K562 (cell line): ENCODE data around the gene SLC35A4. TPM values are rescaled to one million over a fixed set of nuclear protein-coding genes. Genes with fewer than 3 reads are reported as not detected.

ENCODE experiments used
- BRD9 ChIP-seq: fragments of 450-650 bp; IDR thresholded peaks from 2 replicates; pipeline ENCODE4 v1.6.1; 2018; ENCODE audit warnings: low read depth; ENCODE audit not compliant: partially characterized antibody
- CBX1 ChIP-seq: sonication (generic); IDR thresholded peaks from 2 replicates; pipeline ENCODE4 v1.6.1; 2016; ENCODE audit warnings: antibody characterized with exemption, low read depth, mild to moderate bottlenecking
- CREB1 ChIP-seq, 2 experiments: sonication (generic) in 1 of 2; formaldehyde crosslinking in 1 of 2; IDR thresholded peaks; 2 replicates each; pipeline versions ENCODE4 v1.6.1 to v1.8.0; 2012 to 2022; ENCODE audit warnings: inconsistent platforms in 1 of 2, mild to moderate bottlenecking in 1 of 2, missing genetic modification reagents in 1 of 2, moderate library complexity in 1 of 2
- FOSL1 ChIP-seq: fragments of 200-800 bp; sonication (Bioruptor generic); conservative IDR thresholded peaks from 2 replicates; pipeline ENCODE4 v1.6.1; 2016; ENCODE audit warnings: missing genetic modification characterization, missing compliant biosample characterization
- FOXA1 ChIP-seq: fragments of 450-650 bp; IDR thresholded peaks from 2 replicates; pipeline ENCODE4 v1.6.1; 2016; ENCODE audit warnings: mild to moderate bottlenecking, borderline replicate concordance
- HNRNPK ChIP-seq: fragments of 200-400 bp; formaldehyde crosslinking; IDR thresholded peaks from one replicate; pipeline ENCODE4 v1.6.1; 2018; ENCODE audit warnings: mild to moderate bottlenecking, low read depth, low read length; ENCODE audit not compliant: poor library complexity, severe bottlenecking
- IFI16 ChIP-seq: fragments of 250-450 bp; sonication (Bioruptor Pico); IDR thresholded peaks from 2 replicates; pipeline ENCODE4 v2.1.2; 2022; ENCODE audit warnings: mild to moderate bottlenecking, inconsistent platforms
- NCOR1 ChIP-seq: fragments of 450-650 bp; IDR thresholded peaks from 2 replicates; pipeline ENCODE4 v1.6.1; 2016; ENCODE audit warnings: mild to moderate bottlenecking, moderate library complexity
- PCBP1 ChIP-seq: fragments of 200-400 bp; formaldehyde crosslinking; IDR thresholded peaks from 2 replicates; pipeline ENCODE4 v1.6.1; 2018; ENCODE audit warnings: mild to moderate bottlenecking, low read depth, low read length; ENCODE audit not compliant: poor library complexity, severe bottlenecking
- RBM34 ChIP-seq: fragments of 200-400 bp; formaldehyde crosslinking; IDR thresholded peaks from 2 replicates; pipeline ENCODE4 v1.6.1; 2018; ENCODE audit warnings: low read length, borderline replicate concordance; ENCODE audit not compliant: insufficient read depth
- SREBF1 ChIP-seq: fragments of 150-350 bp; IDR thresholded peaks from 2 replicates; pipeline ENCODE4 v1.6.1; 2014; ENCODE audit warnings: antibody characterized with exemption, low read depth, low read length, borderline replicate concordance
- TEAD2 ChIP-seq: fragments of 450-650 bp; IDR thresholded peaks from 2 replicates; pipeline ENCODE4 v1.6.1; 2016; ENCODE audit warnings: missing genetic modification characterization, control low read depth, missing compliant biosample characterization
- ZBTB8A ChIP-seq: fragments of 450-650 bp; IDR thresholded peaks from 2 replicates; pipeline ENCODE4 v1.6.1; 2018; ENCODE audit warnings: mild to moderate bottlenecking, moderate library complexity; ENCODE audit not compliant: partially characterized antibody
- ZNF507 ChIP-seq: conservative IDR thresholded peaks from 2 replicates; pipeline ENCODE4 v1.6.1; 2017; ENCODE audit warnings: missing genetic modification characterization, missing compliant biosample characterization
- ZNF57 ChIP-seq: fragments of 450-650 bp; formaldehyde crosslinking; IDR thresholded peaks from 2 replicates; pipeline ENCODE4 v1.4.0; 2020; ENCODE audit warnings: mild to moderate bottlenecking, moderate library complexity
- ZNF586 ChIP-seq: fragments of 450-650 bp; formaldehyde crosslinking; conservative IDR thresholded peaks from 2 replicates; pipeline ENCODE4 v1.4.0; 2020; ENCODE audit warnings: mild to moderate bottlenecking, moderate library complexity
- ZNF717 ChIP-seq: fragments of 250-450 bp; sonication (Bioruptor Pico); IDR thresholded peaks from 2 replicates; pipeline ENCODE4 v1.5.0; 2021
- ZNF780A ChIP-seq: fragments of 250-450 bp; sonication (Bioruptor Pico); IDR thresholded peaks from 2 replicates; pipeline ENCODE4 v1.5.0; 2021; ENCODE audit warnings: mild to moderate bottlenecking
- polyA plus RNA-seq, 8 experiments: library from polyadenylated mRNA; depleted of rRNA in 4 of 8; stranded (reverse) in 5 of 8; unstranded in 3 of 8; fragments of >200 nt; fragmentation: Nextera tagmentation in 2 of 8; fragmentation: Illumina TruSeq in 1 of 8; extraction: Ambion mirVana in 2 of 8; extraction: Trizol in 1 of 8; gene quantifications; 2 replicates each; pipeline versions ENCODE4 v1.2.1 to v1.2.3, GENCODE V29; 2011 to 2014; ENCODE audit warnings: inconsistent platforms in 1 of 8, missing spikeins in 1 of 8
- total RNA-seq, 7 experiments: library from RNA; depleted of rRNA in 6 of 7; stranded (reverse); fragments of >200 nt in 6 of 7; fragmentation: Illumina TruSeq in 2 of 7; extraction: Trizol in 2 of 7; gene quantifications; 2 replicates each; pipeline versions ENCODE4 v1.2.1 to v1.2.3, GENCODE V29; 2011 to 2021; ENCODE audit warnings: low replicate concordance in 1 of 7
- TF ChIP-seq, protein P1 (sequence below): fragments of 250-450 bp; sonication (Bioruptor Pico); IDR thresholded peaks from 2 replicates; pipeline ENCODE4 v1.4.0; 2020
- TF ChIP-seq, protein P2 (sequence below): sonication (generic); formaldehyde crosslinking; IDR thresholded peaks from 2 replicates; pipeline ENCODE4 v1.8.1; 2023; ENCODE audit warnings: mild to moderate bottlenecking, missing genetic modification reagents

Gene SLC35A4
- total and polyA plus RNA-seq, 9 of the 15 experiments (the other 6 are each of a cell fraction or from before 2014, with no cell fraction given): 21.8 to 171 (median 42.5) TPM

DNA sequence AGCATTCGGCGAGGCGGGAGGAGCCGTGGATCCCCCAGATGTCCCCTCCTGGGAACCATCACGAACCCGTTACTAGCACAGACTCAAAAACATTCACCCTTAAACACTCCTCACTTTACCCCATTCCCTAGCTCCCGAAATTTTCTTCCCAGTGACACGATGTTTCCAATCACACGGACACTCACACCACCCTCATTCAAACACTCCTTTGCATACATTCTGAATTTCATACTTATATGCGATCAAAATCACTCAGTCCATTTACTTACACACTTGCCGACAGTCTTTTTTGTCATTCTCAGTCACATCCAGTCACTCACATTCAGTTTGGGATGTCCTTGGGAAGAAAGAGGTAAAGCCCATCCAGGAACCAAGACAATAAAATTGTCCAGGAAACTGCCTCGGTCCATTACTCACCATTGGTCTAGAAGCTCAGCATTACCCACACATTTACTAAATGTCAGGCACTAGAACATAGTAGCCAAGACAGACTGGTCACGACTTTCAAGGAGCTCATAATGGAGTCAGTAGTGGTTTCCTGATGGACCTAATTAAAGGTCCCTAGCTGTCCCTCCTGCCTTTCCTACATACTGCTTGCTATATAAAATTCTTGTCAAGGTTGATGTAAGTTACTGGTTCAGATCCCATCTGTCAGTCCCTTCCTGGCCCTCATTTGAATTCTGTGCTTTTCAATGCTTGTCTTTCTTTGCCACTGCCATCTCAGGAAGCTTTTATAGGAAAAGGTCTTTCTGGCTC is 574 bp downstream of the SLC35A4 start (continued):
- TF ChIP-seq, protein P1, sequence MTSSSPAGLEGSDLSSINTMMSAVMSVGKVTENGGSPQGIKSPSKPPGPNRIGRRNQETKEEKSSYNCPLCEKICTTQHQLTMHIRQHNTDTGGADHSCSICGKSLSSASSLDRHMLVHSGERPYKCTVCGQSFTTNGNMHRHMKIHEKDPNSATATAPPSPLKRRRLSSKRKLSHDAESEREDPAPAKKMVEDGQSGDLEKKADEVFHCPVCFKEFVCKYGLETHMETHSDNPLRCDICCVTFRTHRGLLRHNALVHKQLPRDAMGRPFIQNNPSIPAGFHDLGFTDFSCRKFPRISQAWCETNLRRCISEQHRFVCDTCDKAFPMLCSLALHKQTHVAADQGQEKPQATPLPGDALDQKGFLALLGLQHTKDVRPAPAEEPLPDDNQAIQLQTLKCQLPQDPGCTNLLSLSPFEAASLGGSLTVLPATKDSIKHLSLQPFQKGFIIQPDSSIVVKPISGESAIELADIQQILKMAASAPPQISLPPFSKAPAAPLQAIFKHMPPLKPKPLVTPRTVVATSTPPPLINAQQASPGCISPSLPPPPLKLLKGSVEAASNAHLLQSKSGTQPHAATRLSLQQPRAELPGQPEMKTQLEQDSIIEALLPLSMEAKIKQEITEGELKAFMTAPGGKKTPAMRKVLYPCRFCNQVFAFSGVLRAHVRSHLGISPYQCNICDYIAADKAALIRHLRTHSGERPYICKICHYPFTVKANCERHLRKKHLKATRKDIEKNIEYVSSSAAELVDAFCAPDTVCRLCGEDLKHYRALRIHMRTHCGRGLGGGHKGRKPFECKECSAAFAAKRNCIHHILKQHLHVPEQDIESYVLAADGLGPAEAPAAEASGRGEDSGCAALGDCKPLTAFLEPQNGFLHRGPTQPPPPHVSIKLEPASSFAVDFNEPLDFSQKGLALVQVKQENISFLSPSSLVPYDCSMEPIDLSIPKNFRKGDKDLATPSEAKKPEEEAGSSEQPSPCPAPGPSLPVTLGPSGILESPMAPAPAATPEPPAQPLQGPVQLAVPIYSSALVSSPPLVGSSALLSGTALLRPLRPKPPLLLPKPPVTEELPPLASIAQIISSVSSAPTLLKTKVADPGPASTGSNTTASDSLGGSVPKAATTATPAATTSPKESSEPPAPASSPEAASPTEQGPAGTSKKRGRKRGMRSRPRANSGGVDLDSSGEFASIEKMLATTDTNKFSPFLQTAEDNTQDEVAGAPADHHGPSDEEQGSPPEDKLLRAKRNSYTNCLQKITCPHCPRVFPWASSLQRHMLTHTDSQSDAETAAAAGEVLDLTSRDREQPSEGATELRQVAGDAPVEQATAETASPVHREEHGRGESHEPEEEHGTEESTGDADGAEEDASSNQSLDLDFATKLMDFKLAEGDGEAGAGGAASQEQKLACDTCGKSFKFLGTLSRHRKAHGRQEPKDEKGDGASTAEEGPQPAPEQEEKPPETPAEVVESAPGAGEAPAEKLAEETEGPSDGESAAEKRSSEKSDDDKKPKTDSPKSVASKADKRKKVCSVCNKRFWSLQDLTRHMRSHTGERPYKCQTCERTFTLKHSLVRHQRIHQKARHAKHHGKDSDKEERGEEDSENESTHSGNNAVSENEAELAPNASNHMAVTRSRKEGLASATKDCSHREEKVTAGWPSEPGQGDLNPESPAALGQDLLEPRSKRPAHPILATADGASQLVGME (CRISPR knock-in tag): no peak
- TF ChIP-seq ZNF586: no peak
- no peak for TF ChIP-seq HNRNPK
- TF ChIP-seq PCBP1: no peak
- TF ChIP-seq ZNF717 (CRISPR knock-in tag): no peak
- TF ChIP-seq IFI16 (CRISPR knock-in tag): no peak
- TF ChIP-seq FOXA1: no peak
- TF ChIP-seq, protein P2, sequence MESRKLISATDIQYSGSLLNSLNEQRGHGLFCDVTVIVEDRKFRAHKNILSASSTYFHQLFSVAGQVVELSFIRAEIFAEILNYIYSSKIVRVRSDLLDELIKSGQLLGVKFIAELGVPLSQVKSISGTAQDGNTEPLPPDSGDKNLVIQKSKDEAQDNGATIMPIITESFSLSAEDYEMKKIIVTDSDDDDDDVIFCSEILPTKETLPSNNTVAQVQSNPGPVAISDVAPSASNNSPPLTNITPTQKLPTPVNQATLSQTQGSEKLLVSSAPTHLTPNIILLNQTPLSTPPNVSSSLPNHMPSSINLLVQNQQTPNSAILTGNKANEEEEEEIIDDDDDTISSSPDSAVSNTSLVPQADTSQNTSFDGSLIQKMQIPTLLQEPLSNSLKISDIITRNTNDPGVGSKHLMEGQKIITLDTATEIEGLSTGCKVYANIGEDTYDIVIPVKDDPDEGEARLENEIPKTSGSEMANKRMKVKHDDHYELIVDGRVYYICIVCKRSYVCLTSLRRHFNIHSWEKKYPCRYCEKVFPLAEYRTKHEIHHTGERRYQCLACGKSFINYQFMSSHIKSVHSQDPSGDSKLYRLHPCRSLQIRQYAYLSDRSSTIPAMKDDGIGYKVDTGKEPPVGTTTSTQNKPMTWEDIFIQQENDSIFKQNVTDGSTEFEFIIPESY (CRISPR knock-in tag): no peak
- peak; percentile 48 for TF ChIP-seq BRD9
- TF ChIP-seq ZNF780A (CRISPR knock-in tag): no peak
- no peak for TF ChIP-seq TEAD2 (tag)
- no peak for TF ChIP-seq FOSL1 (tag)
- TF ChIP-seq ZBTB8A: no peak
- TF ChIP-seq CREB1 (IDR thresholded peaks at IDR 0.05): no peak
- TF ChIP-seq CREB1 (CRISPR knock-in tag; IDR thresholded peaks at IDR 0.05): no peak
- no peak for TF ChIP-seq RBM34
- no peak for TF ChIP-seq ZNF507
- no peak for TF ChIP-seq ZNF57 (CRISPR knock-in tag)
- no peak for TF ChIP-seq NCOR1
- TF ChIP-seq CBX1: no peak
- TF ChIP-seq SREBF1: no peak
